Astrocyte of the hippocampus (primary cell): ENCODE measurements around the gene WDR12.
A peak's percentile ranks its signal among the peaks of the same experiment; 100 is the strongest.
"Not testable (repeated sequence)": the region's sequence is repeated elsewhere in the genome, so short reads cannot be mapped to it uniquely, and the experiment has no call there.

Experiments
- DNase-seq: peaks from one replicate; pipeline ENCODE4 v3.0.0; 2011; ENCODE audit warnings: low read depth, low spot score

The WDR12 gene

DNA sequence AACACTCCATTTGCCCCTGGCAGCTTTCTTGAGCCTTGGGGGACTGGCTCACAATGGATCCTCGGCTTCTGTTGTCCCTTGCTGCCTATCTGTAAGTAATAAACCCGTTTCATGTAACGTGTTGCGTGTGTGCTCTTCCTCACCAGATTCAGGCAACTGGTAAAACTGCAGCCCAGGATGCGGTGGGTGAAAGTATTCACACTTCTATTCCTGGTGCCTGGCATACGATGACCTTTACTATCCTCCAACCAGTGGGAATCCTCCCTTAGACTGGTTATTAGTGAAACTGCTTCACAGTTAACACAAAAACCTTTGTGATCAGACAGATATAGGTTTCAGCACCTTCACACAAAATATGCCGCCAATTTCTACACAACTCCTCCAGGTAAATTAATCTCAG is 26.3 kb downstream of the WDR12 start:
- no peak for DNase-seq

DNA sequence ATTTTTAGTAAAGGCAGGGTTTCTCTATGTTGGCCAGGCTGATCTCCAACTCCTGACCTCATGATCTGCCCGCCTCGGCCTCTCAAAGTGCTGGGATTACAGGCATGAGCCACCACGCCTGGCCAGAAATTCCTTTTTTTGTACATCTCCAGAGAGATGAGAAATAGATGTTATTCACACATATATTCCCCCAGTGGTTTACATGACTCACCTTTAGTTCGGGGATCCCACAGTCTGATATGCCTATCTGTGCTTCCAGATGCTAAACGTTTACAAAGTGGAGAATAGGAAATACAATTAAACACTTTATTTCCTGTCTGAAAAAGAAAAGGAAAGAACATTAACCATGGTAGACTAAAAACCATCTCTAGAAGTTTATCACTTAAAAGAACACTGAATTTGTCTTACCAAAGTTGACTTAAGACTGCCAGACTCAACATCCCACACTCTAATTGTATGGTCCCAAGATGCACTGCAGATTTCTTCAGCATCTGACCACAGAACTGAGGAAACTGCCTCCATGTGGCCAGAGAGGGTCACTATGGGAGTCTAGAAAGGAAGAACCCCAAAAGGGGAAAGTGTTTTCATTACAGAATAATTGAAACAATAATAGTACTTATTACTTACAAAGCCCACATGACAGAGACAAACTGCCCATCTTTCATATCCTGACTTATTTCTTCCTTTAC is 27.3 kb downstream of the WDR12 start:
- peak; percentile 1 for DNase-seq

DNA sequence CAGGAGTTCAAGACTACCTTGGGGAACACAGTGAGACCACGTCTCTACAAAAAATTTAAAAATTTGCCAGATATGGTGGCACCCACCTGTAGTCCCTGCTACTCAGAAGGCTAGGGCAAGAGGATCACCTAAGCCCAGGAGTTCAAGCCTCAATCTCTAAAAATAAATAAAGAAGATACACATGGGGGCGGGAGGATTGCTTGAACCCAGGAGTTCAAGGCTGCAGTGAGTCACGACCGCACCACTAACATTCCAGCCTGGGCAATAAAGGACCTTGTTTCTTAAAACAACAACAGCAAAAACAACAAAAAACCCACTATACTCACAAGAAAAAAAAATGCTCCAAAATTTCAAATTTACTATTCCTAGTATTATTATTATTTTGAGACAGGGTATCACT is 29.9 kb downstream of the WDR12 start:
- DNase-seq: no peak

DNA sequence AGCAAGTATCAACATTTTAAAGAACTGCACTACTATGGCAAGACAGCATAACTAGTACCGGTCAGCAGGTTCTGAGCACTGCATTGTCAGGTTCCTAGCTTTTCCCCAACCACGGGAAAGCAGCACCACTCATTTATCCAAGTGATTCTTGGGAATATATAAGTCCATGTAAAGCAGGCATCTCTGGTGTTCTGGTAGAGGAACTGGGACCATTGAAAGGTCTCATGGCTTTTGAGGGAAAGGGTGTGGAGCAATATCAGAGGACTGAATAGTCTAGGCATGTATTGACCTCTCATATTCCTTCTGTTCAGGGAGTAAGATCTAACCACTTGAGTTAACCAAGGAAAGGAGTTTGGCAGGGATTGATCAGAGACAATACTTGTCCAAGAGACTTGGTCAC is 33.8 kb downstream of the WDR12 start:
- no peak for DNase-seq

DNA sequence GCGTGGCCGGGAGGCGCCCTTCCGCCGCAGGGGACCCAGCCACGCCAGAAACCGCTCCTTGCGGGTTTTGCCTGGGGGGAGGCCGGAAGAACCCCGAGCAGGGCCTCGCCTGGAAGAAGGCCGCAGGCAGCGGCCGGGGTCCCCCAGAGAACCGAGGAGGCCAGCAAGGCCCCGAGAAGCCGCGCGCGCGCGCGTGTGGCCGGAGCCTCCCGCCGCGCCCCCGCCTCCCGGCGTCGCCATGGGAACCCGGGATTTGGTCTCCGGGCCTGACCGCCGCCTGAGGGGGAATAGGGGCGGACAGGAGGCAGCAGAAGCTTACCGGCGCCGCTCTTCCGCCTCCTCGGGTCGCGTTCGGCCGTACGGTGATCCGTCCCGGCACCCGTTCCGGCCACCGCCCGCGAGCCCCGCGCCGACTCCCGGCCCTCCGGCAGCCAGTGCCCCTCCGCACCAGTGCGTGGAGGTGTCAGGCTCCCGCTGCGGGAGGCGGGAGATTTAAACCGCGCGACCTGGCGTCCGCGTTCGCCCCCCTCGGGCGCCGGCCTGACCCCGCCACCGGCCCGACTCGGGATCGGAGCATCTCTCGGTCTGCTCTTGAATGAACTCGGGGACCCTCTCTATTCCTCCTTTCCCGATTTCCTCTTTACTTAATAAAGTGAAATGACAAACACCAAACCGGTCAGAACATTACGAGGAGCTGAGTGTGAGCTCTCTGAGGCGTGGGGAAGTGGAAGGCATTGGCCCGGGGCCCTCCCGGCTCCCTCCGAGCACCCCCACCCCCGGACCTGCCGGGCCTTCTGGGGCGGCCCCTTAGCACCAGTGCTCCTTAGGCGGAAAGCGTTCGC is 40.0 kb downstream of the WDR12 start, which contains the start of gene ICA1L:
Gene ICA1L, minus strand, starts transcription at position 467 of the 842 bp plus-strand sequence. CDS start 42,757 bp downstream, outside the sequence.
- peak; percentile 87 for DNase-seq

DNA sequence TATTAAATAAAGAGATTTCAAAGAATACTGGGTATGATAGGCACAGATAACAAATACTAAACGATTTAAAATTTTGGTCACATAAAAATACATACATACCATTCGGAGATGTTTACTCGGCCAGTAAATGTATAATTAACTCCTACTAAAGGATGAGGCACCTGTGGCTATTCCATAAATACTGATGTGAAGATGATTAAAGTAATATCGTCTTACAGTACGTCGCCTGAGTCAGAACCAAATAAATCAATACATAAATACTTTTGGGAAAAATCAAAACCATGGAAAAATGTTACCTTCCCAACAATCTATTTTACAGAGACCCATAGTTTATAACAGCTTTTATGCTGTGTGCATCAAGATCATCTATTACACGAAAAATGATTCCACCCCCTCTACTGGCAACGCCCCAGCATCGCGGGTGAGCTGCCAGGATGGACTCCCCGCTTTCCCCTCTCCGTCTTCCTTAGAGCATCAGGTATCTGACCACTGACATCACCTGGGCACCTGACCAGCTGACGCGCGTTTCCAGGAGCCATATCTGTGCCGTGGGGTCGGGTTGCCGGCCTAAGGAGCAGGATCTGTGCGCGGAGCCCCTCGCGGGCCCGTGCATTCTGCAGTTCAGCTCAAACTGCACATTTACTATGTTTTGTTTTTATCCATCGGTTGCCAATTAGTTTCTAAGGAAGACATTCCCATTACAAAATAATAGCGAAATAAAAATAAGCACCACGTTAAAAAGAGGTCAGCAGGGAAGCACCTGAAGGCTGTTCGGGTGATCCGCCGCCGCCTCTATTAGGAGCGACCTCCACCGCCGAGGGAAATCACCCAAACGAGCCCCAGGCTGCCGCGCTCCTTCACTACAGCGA is 40.8 kb downstream of the WDR12 start:
- DNase-seq: peak; percentile 75

DNA sequence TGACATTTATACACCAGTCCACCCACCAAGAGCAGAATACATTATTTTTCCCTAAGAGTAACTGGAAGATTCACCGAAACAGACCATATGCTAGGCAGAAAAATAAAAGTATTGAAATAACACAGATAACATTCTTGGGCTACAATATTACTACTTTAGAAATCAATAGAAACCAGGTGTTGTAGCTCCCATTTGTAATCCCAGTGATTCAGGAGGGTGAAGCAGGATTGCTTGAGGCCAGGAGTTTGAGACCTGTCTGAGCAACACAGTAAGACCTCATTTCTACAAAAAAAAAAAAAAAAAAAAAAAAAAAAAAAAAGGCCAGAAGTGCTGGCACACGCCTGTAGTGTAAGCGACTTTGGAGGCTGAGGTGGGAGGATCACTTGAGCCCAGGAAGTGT is 49.5 kb downstream of the WDR12 start:
- no peak for DNase-seq

DNA sequence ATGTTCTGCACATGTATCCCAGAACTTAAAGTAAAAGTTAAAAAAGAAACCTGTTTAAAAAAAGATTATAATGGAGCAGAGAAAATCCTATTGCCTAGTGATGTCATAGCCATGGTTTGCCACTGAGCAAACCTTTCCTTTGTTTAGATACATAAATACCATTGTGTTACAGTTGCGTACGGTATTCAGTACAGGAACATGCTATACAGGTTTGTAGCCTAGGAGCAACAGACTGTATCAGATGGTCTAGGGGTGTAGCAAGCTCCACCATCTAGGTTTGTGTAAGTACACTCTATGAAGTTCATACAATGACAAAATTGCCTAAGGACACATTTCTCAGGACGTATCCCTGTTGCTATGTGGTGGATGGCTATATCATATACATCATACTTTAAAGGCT is 52.9 kb downstream of the WDR12 start:
- no peak for DNase-seq

DNA sequence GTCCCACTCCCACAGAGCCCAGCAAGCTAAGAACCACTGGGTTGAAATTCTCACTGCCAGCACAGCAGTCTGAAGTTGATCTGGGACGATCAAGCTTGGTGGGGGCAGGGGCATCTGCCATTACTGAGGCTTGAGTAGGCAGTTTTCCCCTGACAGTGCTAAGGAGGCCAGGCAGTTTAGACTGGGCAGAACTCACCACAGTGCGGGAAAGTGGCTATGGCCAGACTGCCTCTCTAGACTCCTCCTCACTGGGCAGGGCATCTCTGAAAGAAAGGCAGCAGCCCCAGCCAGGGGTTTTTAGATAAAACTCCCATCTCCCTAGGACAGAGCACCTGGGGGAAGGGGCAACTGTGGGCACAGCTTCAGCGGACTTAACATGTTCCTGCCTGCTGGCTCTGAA is 62.1 kb downstream of the WDR12 start:
- not testable (repeated sequence) for DNase-seq

DNA sequence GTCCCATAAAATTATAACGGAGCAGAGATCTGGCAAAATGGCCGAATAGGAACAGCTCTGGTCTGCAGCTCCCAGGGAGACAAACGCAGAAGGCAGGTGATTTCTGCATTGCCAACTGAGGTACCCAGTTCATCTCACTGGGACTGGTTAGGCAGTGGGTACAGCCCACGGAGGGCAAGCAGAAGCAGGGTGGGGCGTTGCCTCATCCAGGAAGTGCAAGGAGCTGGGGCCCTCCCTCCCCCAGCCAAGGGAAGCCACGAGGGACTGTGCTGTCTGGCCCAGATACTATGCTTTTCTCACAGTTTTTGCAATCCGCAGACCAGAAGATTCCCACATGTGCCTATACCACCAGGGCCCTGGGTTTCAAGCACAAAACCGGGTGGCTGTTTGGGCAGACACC is 62.7 kb downstream of the WDR12 start:
- no peak for DNase-seq

DNA sequence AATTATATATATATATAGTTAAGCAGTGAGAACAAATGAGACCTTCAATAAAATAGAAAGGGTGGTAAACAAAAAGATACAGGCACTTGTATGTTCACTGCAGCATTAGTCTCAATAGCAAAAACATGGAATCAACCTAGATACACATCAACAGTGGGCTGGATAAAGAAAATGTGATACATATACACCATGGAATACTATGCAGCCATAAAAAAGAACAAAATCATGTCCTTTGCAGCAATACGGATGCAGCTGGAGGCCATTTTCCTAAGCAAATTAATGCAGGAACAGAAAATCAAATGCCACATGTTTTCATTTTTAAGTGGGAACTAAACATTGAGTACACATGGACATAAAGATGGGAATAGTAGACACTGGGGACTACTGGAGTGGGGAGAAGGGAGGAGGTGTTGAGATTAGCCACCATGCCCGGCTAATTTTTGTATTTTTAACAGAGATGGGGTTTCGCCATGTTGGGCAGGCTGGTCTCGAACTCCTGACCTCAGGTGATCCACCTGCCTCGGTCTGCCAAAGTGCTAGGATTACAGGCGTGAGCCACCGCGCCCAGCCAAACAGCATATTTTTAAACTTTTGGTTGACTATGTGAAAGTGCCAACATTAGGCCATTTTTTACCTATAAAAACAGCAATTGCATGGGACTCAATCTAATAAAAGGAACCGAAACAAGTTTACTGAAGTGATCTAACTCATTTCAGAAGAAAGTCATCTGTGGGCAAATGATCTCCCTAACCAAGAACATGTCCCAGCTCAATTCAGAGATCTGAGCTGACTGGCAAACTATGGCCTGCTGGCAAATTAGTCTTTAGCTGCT is 63.6 kb downstream of the WDR12 start:
- DNase-seq: no peak

DNA sequence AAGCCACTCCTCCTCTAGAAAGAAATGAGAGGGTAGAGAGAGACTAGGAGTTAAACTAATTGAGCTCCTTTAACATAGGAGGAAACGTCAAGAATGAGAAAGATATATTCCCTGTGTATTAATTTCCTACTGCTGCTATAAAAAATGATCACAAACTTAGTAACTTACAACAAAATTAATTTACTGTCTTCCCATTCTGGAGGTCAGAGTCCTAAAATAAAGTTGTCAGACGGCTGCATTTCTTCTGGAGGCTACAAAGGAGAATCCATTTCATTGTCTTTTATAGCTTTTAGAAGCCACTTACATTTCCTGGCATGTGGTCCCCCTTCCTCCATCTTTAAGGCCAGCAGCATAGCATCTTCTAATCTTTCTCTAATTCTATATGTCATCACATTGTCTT is 66.8 kb downstream of the WDR12 start:
- no peak for DNase-seq

DNA sequence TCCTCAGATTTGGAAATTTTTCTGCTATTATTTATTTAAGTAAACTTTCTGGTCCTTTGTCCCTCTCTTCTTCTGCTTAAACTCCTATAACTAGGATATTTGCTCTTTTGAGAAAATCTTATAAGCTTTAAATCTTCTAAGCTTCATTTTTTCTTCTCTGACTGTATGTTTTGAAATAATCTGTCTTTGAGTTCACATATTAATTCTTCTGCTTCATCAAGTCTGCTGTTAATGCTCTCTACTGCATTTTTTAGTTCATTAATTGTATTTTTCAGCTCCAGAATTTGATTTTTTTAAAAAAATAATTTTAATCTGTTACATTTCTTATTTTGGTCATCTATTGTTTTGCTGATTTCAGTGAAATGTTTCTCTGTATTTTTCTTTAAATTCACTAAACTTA is 68.8 kb downstream of the WDR12 start:
- DNase-seq: no peak

DNA sequence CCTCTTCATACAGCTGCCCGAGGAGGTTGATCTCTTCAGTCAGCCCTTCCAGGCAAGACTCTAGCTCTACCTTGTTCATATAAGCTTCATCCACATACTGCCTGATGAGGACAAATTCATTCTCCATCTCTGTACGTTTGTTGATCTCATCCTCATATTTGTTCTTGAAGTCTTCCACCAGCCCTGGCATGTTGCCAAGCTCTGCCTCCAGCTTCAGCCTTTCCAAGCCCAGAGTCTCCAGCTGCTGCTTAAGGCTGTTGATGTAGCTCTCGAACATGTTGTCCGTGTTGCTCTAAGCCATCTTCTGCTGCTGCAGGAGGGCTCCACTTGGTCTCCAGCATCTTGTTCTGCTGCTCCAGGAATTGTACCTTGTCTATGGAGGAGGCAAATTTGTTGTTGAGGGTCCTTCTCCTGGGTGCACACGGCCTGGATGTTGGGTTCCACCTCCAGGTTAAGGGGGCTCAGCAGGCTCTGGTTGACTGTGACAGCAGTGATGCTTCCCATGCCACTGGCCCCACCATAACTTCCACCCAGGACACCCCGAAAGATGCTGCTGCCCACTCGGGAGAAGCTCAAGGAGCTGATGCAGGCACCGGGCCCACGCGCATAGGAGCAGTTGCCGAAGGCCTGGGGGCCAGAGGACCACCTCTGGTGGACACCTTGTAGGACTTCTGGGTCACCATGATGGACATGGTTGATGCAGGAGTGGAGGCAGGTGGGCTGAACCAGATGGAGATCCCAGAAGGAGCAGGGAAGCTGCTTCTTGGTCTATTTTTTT is 70.2 kb downstream of the WDR12 start:
- no peak for DNase-seq

DNA sequence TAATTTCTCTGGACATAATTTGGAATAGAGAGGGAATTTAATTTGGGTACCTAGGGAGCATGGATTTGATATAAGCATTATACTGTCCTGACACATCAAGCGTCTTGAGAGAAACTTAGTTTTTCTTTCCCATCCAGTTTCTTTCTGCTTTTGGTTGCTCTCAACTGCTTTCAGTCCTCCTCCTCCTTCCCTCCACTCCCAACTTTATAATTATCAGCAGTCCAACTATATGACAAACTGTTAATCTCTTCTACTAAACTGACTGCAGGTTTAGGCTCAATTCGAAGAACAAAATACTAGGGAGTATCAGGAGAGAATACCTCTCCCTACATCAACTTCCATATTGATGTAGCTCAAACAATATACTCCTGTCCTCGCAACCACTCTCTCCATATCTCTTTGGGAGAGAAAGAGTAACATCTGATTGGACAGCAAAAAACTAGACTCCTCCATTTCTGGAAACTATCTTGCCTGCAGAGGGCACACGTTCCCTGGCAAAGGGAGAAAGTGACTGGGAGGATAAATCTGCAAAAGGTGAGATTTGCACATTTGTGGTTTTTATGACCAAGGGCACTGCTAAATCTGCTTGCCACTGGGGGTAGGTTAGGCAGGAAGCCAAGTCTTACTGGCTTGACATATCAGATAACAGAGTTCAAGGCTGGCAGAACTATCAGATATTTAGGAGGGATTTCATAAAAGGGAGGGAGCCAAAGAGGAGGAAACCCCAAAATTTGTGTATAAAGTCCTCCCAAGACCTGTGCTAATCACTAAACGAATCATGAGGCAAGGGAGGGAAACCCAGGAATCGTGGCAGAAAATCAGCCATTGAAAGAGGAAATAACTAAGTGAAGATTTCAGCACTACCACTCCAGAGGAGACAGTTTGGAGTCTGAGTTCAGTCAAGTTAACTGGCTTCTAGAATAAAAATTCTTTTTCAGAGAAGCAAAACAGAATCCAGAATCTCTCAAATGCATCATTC is 79.9 kb downstream of the WDR12 start:
- peak; percentile 69 for DNase-seq

DNA sequence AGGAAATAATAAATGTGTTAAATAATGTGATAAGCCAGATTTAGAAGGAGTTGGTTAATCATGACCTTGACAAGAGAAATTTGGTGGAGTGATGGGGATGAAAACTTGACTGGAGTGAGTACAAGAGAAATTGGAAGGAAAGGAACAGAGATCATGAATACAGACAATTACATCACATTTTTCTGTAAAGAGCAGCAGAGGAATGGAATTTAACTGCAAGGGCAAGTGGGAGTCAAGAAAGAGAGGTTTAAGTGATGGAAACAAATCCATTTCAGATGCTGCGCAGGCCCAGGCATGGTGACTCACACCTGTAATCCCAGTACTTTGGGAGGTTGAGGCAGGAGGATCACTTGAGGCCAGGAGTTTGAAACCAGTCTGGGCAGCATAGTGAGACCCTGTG is 86.6 kb downstream of the WDR12 start:
- no peak for DNase-seq
